Large intestine (tissue), 3 donors: ENCODE measurements around the gene TENM3. TPM values are rescaled to one million over a fixed set of nuclear protein-coding genes. Genes with fewer than 3 reads are reported as not detected.

Source experiments
- DNase-seq, 2 donors: peaks; one replicate each; pipeline versions ENCODE4 v3.0.0 to v3.0.0-alpha.2; 2013
- H3K27ac ChIP-seq: one replicate; pipeline ENCODE4 v1.5.1; 2013; ENCODE audit warnings: low read length
- H3K27me3 ChIP-seq: 2 replicates; pipeline ENCODE4 v1.6.1; 2013; ENCODE audit warnings: low read length; ENCODE audit not compliant: control insufficient read depth, insufficient read depth
- H3K36me3 ChIP-seq: 2 replicates; pipeline ENCODE4 v1.6.1; 2013; ENCODE audit warnings: low read length; ENCODE audit not compliant: control insufficient read depth, insufficient read depth
- H3K4me1 ChIP-seq: one replicate; pipeline ENCODE4 v1.6.1; 2013; ENCODE audit warnings: low read length; ENCODE audit not compliant: control insufficient read depth, insufficient read depth
- H3K4me3 ChIP-seq: one replicate; pipeline ENCODE4 v1.5.1; 2013; ENCODE audit warnings: low read length
- H3K9me3 ChIP-seq: one replicate; pipeline ENCODE4 v1.6.1; 2013; ENCODE audit warnings: mild to moderate bottlenecking, low read depth, low read length, moderate library complexity; ENCODE audit not compliant: control insufficient read depth
- WGBS: methylation state at CpG from one replicate; pipeline ENCODE4 v1.1.5; 2013; ENCODE audit warnings: low lambda C conversion rate; ENCODE audit not compliant: insufficient coverage; 5-methylcytosine and 5-hydroxymethylcytosine counted together
- polyA plus RNA-seq: library from polyadenylated mRNA; unstranded; fragments of 120-200 nt; gene quantifications from one replicate; pipeline ENCODE4 v1.2.1, GENCODE V29; 2013

TENM3 gene
- polyA plus RNA-seq, 1 donor: 11.9 TPM

GRCh38 chr4:182547435-182547834, 304.2 kb downstream of the TENM3 start:
- no peak for DNase-seq
- H3K27me3 ChIP-seq: no peaks in the 10 kb centered on the region
- 100% methylated on average over 2 of the region's 4 CpGs for WGBS
- H3K4me3 ChIP-seq: no peak overlapping the region
- no peaks in the 10 kb centered on the region for H3K36me3 ChIP-seq
- no peak overlapping the region for H3K27ac ChIP-seq
- peaks cover 4% of the 10 kb centered on the region for H3K4me1 ChIP-seq
- H3K9me3 ChIP-seq: no peaks in the 10 kb centered on the region

- no peak overlapping the region for H3K4me3 ChIP-seq
- no peaks in the 10 kb centered on the region for H3K36me3 ChIP-seq
- no peak for DNase-seq
- H3K27ac ChIP-seq: no peak overlapping the region
- no peaks in the 10 kb centered on the region for H3K27me3 ChIP-seq
- peaks cover 4% of the 10 kb centered on the region for H3K4me1 ChIP-seq
- H3K9me3 ChIP-seq: no peaks in the 10 kb centered on the region
- 100% methylated on average over 2 of the region's 6 CpGs for WGBS
These were observed 305.0 kb downstream of the TENM3 start for GRCh38 chr4:182548156-182548555.

GRCh38 chr4:182549356-182549755, 306.2 kb downstream of the TENM3 start:
- no peaks in the 10 kb centered on the region for H3K27me3 ChIP-seq
- no peak for DNase-seq
- H3K9me3 ChIP-seq: no peaks in the 10 kb centered on the region
- H3K4me3 ChIP-seq: no peak overlapping the region
- H3K36me3 ChIP-seq: no peaks in the 10 kb centered on the region
- no peak overlapping the region for H3K27ac ChIP-seq
- WGBS: 100% methylated on average over 1 of the region's 5 CpGs
- peaks cover 6% of the 10 kb centered on the region for H3K4me1 ChIP-seq

DNA sequence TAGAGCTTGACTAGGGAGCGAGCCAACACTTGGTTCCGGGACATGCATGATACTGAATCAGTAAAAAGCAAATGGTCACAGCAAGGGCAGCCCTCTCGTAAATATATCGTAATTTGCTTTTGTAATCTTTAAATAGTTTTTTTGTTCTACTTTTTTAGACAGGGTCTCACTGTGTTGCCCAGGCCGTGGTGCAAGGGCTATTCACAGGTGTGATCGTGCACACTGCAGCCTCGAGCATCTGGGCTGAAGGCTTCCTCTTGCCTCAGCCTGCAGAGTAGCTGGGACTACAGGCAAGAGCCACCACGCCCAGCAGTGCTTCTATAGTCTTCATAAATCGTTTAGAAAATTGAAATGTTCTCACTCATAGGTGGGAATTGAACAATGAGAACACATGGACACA, 309.7 kb downstream of the TENM3 start:
- peaks cover 6% of the 10 kb centered on the region for H3K4me1 ChIP-seq
- H3K9me3 ChIP-seq: no peaks in the 10 kb centered on the region
- DNase-seq: no peak
- no peaks in the 10 kb centered on the region for H3K27me3 ChIP-seq
- no peak overlapping the region for H3K4me3 ChIP-seq
- H3K36me3 ChIP-seq: no peaks in the 10 kb centered on the region
- H3K27ac ChIP-seq: no peak overlapping the region
- 100% methylated on average over 4 of the region's 9 CpGs for WGBS

DNA sequence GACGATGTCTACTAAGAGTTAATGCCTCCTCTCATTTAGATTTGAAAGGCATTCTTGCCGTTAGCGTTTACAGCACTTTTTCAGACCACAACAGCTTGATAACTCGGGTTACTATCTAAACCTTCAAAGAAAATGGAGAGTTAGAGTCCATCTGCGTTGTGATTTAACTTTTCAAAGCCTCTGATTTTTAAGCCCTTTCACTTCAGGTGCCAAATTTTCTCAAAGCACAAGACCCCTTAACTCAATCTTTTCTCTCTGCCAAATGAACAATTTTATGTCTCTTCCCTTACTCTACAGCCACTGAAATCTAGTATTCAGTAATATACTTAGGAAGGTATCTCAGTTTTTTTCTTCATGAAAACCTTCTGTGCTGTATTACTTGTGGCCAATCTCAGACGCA, 310.5 kb downstream of the TENM3 start:
- whole genome bisulfite sequencing: 50% methylated on average over 1 of the region's 6 CpGs
- Histone ChIP-seq H3K27ac (no peak overlapping the region), H3K4me3 (no peak overlapping the region)

GRCh38 chr4:182554736-182555135, 311.5 kb downstream of the TENM3 start:
- Histone ChIP-seq H3K27me3 (no peaks in the 10 kb centered on the region), H3K4me3 (no peak overlapping the region), H3K36me3 (no peaks in the 10 kb centered on the region), H3K9me3 (no peaks in the 10 kb centered on the region), H3K4me1 (peaks cover 2% of the 10 kb centered on the region), H3K27ac (no peak overlapping the region)
- 87% methylated on average over 3 of the region's 7 CpGs for WGBS
- DNase-seq: no peak

More for the DNA sequence above, 310.5 kb downstream of the TENM3 start:
- Histone ChIP-seq H3K27me3 (no peaks in the 10 kb centered on the region), H3K9me3 (no peaks in the 10 kb centered on the region), H3K36me3 (no peaks in the 10 kb centered on the region), H3K4me1 (peaks cover 6% of the 10 kb centered on the region)
- DNase-seq: peak in 1 of 2 donors; percentile 20

DNA sequence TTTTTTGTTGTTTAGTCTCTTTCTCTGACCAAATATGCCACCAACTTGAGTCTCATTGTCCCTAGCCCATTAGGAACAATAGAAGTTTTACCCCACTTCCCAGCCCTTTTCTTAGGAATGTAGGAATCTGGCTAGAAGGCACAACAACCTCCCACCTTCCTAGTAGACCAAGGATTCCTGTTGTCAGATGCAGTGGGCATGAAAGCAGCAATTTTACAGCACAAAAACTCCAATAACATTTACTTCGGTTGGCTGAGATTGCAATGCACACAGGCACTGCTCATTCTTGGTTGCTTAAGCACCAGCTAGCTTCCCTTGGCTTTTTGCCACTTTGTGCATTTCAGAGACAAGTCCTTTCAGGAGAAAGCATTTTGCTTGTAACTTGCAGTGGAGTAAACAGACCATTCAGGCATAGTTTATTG, 312.8 kb downstream of the TENM3 start:
- WGBS: no CpG with 5 or more reads among the region's 1 CpG
- no peaks in the 10 kb centered on the region for H3K36me3 ChIP-seq
- no peak overlapping the region for H3K27ac ChIP-seq
- no peaks in the 10 kb centered on the region for H3K9me3 ChIP-seq
- H3K27me3 ChIP-seq: no peaks in the 10 kb centered on the region
- no peak overlapping the region for H3K4me3 ChIP-seq
- no peak for DNase-seq
- peaks cover 2% of the 10 kb centered on the region for H3K4me1 ChIP-seq

- no peak for DNase-seq
- no peak overlapping the region for H3K4me3 ChIP-seq
- peaks cover 2% of the 10 kb centered on the region for H3K4me1 ChIP-seq
- no peaks in the 10 kb centered on the region for H3K9me3 ChIP-seq
- no peak overlapping the region for H3K27ac ChIP-seq
- whole genome bisulfite sequencing: no CpG with 5 or more reads among the region's 3 CpGs
- H3K27me3 ChIP-seq: no peaks in the 10 kb centered on the region
- H3K36me3 ChIP-seq: no peaks in the 10 kb centered on the region
These were observed 313.4 kb downstream of the TENM3 start for GRCh38 chr4:182556580-182556979.

DNA sequence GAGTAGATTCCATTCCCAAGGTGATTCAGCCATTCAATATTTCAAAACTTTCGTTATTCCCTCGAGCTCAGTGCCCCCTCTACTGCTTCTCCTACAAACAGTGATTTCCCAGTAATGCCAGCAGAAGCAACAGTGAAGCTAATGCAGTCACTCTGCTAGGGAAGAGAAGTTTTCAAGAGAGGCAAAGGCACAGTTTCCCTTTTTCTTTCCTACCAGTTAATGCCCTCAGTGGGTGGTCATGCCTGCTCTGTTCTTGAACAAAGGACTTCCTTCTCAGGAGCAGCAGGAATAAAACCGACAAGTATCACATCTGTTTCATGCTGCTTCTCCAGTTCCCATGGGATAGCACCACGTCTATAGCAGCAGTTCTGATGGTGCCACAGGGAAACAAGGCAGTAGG, 317.2 kb downstream of the TENM3 start:
- no peak for DNase-seq
- Histone ChIP-seq H3K9me3 (no peaks in the 10 kb centered on the region), H3K36me3 (no peaks in the 10 kb centered on the region), H3K4me1 (no peaks in the 10 kb centered on the region), H3K27me3 (no peaks in the 10 kb centered on the region), H3K27ac (no peak overlapping the region), H3K4me3 (no peak overlapping the region)
- 72% methylated on average over 3 of the region's 4 CpGs for WGBS

DNA sequence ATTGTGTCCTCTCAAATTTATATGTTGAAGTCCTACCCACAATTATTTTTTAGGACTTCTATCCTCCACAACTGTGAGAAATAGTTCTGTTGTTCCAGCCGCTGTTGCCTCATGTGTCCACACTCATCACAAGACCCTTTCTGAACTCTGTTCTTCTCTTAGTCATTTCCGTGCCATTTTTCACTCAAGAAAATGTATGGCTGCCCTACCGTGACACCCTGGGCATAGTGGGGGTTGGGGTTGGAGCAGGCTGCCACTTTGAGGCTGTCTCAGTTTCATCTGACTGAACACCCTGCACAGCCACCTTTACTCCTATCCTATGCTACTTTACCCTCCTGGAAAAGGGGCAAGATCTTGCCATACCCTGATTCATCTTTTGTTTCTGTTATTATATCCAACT, 319.1 kb downstream of the TENM3 start:
- H3K27me3 ChIP-seq: no peaks in the 10 kb centered on the region

GRCh38 chr4:182564724-182565369, 321.6 kb downstream of the TENM3 start:
- H3K4me1 ChIP-seq: no peaks in the 10 kb centered on the region
- H3K27ac ChIP-seq: no peak overlapping the region
- no peak overlapping the region for H3K4me3 ChIP-seq
- no peaks in the 10 kb centered on the region for H3K36me3 ChIP-seq
- H3K9me3 ChIP-seq: no peaks in the 10 kb centered on the region
- WGBS: no CpG with 5 or more reads among the region's 4 CpGs
- no peak for DNase-seq
- no peaks in the 10 kb centered on the region for H3K27me3 ChIP-seq

More for the DNA sequence above, 319.1 kb downstream of the TENM3 start:
- Histone ChIP-seq H3K9me3 (no peaks in the 10 kb centered on the region), H3K4me3 (no peak overlapping the region), H3K36me3 (no peaks in the 10 kb centered on the region), H3K4me1 (no peaks in the 10 kb centered on the region), H3K27ac (no peak overlapping the region)
- DNase-seq: no peak
- WGBS: no CpG with 5 or more reads among the region's 3 CpGs
